SHP77 treated with DMSO at 0.1 percent for 48 hours (cell line): ENCODE results near the gene KDM2B.
"Not testable (repeated sequence)": the region's sequence is repeated elsewhere in the genome, so short reads cannot be mapped to it uniquely, and the experiment has no call there.

Source experiments
- DNase-seq: peaks from one replicate; lab custom pipeline; 2025; lab: John Stamatoyannopoulos, UW

The KDM2B gene

DNA sequence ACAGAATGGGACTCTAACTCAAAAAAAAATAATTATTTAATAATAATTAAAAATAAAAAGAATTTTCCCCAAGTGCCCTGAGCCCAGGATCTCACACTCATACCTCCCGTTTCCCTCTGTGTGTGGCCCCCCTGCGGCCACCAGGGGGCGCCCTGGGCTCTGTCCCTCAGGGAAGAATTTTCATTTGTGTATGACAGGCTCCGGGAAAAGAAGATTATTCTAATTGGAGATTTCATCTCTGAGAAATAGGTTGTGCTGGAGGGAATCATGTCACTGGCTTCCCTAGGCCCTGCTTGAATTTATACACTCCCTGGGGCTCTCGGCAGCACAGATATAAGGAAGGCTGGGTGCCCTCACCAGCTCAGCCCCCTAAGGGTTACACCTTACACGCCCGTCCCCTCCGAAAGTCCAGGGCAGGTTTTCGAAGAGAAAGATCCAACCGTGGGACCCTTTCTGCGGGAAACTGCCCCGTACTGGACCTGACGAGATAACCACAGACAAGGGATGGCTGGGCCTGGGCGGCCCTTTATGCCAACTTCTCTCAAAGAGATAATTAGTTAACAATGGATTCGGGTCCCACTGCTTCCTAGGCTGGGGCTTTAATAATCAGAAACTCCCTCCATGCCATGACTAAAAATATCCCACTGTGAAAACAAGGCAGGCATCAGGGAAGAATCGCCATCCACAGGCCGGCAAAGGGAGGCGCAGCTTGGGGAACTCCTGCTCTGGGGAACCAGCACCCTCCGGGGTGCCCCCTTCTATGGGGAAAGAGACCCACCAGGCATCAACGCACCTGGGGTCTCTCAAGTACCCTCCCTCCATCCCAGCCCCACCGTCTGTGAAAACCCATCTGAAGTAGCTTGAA, 80.7 kb downstream of the KDM2B start:
- peak; percentile 53 for DNase-seq

DNA sequence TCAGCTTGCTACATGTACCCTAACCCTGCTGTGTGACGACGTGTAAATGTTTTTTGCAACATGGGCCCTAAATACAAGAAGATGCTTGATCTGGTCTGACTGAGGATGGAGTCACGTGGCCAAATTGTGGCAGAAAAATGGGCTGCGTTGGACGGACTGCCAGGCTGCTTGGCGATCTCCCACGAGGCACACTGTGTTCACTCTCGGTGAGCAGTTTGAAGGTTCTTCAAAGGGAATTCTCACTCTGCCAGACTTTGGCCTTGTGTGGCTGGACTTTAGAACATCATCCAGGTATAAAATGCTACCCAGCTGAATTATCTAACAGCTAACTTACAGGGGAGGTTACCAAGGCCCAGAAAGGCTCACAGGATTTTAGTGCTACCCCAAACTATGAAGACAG, 85.1 kb downstream of the KDM2B start:
- no peak for DNase-seq

DNA sequence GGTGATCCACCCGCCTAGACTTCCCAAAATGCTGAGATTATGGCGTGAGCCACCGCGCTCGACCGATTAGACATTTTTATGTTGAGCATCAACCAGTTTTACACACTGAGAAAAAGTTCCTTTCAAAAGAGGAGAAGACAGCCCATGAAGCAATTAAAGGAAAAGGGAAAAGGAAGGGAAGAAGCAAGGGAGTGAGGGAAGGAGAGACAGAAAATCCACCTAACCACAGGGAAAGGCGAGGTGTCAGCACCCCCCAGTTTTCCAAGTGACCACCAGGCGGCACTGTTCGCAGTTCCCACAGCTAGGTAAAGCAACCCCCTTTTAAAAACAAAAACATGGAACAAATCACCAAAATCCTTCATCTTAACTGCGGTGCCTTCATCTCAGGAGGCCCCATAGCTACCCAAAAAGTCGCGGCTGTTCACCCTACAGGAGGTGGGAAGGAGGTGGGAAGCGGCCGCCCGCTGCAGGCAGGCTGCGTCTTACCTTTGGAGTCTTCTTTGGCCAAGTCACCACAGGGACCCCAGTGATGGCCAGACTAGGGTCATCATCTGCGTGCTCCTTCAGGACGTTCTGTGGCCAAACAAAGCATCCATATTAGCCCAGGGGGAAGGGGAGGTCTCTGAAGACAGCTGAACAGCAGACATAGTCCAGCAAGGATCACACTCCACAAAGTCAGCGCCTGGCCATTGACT, 86.6 kb downstream of the KDM2B start:
- DNase-seq, result no peak

DNA sequence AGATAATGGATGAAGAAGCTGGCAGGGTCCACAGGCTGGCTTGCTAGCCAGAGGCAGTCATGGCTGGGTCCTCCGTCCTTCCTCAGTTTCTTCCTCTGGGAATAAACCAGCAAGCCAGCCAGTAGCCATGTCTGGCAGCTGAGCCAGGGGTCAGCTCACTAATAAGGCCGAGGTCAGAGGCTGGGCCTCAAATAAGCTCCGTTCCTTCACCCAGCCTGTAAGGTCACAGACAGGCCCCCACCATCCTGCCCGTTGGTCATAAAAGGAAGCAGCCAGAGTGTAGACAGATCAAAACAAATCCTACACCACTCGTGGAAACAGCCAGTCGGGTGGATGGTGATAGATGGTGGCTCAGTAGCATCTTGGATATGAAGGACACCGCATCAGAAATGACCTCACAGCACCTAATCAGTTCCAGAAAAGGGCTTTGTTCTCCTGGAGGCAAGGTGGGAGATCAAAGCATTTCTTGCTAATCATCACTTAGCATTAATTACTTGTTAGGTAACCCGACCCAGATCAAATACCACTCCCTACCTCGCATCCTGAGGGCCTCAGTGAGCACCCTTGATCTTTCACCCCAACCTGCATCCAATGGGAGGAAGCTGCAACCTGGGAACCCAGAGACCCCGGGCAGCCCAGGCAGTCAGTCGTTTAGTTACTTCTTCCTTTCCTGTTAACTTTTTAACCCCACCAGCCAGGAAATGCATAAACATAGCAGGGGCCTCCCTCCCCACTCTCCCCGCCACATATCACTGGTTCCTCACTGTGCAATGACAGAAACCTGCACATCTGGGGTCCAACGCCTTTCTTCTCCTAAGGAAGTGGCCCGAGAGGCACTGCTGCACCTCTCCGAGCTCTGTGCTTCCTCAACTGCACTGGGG, 90.2 kb downstream of the KDM2B start:
- no peak for DNase-seq

DNA sequence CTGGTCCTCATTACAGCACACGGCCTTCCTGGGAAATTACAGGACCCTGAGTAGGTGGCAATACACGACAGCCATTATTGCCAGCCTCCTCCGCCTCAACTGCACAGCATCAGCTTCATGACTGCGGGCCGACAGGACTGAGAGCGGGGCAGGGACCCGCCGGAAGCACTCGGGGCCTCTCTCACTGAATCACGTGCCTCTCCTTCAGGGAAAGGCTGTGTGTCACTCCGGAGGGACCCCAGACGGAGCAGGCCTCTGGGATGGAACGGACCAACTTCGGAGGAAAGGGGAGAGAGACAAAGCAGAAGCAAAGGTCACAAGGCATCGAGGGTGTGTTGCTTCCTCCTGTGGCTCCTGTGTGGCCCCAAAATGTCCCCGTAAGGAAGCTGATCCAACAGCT, 90.9 kb downstream of the KDM2B start:
- DNase-seq, result no peak

DNA sequence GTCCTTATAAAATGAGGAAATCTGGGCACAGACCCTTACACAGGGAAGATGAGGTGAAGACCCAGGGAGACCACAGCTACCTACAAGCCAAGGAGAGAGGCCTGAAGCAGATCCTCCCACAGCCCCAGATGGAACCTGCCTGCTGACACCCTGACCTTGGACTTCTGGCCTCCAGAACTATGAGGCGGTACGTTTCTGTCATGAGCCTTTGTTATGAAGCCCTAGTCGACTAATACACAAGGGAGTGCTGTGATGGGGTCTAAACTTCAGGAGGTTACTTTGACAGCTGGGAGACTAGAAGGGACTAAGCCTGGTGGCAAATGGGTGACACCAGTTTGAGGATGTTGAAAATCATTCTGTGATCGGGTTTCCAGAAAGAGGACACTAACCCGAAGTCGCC, 95.9 kb downstream of the KDM2B start:
- no peak for DNase-seq

DNA sequence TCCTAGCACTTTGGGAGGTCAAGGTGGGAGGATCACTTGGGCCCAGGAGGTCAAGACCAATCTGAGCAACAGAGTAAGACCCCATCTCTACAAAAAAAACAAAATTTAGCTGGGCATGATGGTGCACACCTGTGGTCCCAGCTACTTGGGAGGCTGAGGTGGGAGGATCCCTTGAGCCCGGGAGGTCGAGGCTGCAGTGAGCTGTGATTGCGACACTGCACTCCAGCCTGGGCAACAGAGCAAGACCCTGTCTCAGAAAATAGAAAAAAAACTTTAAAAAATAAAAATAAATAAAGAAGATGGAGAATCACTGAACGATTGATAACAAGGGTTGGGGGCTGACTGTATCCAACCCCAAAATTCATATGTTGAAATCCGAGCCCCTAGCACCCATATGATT, 96.3 kb downstream of the KDM2B start:
- DNase-seq, result not testable (repeated sequence)

DNA sequence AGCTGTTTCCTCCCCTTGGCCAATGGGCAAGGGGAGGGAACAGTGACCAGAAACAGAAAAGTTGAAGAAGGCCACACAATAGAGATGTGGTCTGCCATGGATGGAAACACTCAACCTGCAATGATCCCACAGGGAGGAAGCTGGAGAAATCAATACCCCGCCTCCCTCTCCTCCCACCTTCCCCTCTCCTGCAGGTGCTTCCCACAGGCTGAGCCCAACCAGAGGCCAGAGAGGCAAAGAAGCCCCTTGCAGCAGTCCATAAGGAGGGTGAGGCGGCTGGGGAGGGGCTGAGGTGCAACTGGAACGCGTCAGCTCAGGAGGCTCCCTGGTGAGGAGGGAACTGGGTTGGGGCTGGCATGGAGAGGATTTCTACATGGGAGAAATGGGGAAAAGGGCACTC, 96.9 kb downstream of the KDM2B start:
- DNase-seq, result no peak

DNA sequence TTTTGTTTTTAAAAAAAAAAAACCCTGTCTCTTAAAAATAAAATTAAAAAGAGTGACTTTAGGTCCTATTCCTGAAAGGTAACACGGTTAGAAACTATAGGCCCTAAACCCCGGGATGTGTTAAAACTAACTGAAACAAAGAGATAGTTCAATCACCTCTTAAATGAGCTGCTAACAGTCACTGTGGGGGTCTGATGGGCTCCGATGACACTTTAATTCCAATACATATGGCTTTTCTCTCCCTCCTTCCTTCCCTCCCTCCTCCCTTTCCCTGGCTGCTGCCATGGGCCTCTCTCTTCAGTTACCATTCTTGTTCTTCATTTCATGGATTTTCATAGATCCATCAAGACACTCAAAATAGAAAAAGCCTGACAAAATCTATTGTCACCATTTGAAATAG, 104.3 kb downstream of the KDM2B start:
- DNase-seq, result no peak

DNA sequence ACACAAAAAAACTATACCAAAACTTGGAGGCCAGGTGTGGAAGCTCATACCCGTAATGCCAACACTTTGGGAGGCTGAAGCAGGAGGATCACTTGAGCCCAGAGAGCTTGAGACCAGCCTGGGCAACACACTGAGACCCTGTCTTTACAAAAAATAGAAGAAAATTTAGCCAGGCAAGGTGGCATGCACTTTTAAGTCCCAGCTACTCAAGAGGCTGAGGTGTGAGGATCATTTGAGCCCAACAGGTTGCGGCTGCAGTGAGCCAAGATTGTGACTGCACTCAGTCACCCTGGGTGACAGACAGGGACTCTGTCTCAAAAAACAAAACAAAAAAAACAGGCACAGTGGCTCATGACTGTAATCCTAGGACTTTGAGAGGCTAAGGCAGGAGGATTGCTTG, 105.5 kb downstream of the KDM2B start:
- DNase-seq, result no peak

DNA sequence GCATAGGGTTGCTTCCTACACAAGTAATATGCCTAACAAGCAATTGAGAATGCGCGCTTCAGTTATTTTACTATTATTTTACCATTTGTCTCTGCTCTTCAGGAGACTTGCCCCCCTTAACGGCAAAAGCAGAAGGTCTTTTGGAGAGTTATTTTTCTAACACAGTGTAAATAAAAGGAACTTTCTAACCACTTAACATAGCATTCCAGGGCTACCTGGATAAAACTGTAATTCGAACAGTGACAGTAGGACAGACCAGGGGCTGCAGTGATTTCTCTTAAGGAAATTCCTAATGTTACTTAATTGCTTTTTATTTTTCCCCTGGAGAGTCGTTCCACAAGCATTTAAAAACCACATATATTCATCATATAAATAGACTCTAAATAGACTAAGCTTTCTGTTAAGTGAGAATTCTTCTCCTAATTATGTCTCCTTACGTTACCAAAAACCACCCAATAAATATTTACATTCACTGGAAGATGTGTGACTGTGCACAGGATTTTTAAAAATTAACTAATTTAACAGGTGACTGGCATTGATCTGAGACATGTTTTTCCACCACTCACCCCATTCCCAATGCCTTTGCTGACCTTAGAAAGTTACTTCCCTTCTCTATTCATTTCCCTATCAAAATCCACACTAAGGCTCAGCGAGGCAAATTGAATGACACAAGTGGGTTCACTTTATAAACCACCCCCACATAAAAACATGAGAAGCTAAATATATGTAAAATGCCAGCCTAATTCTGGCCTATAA, 108.5 kb downstream of the KDM2B start:
- no peak for DNase-seq

DNA sequence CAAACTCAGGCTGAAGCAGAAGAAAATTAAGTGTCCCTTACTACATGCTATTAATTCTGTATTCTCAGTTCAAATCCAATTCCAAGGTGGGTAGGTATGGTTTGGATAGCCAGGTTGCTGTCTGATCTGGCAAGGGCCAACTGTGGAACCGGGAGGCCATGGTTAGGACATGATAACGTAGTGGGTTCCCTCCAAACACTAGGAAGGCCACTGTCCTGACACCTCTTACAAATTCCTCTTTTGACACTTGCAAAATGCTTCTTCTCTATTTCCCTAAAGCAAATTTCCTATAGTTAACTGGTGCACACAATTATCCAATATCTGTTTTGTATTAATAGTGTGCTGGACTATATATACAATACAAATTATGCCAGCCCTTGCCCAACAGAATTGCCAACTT, 110.1 kb downstream of the KDM2B start:
- DNase-seq, result no peak

DNA sequence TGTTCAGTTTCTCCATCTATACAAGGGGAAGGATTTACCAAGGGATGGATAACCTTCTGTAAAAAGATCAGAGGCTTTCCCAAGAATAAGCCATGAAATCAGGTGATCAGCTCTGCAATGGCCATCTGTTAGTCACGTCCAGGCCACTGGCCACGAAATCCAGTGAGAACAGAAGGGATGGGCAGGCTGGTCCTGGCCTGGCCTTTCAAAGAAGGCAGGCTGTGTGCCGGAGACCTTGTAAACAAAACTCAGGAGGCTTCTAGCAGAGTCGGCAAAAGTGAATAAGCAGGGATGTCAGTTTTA, 112.4 kb downstream of the KDM2B start:
- no peak for DNase-seq

DNA sequence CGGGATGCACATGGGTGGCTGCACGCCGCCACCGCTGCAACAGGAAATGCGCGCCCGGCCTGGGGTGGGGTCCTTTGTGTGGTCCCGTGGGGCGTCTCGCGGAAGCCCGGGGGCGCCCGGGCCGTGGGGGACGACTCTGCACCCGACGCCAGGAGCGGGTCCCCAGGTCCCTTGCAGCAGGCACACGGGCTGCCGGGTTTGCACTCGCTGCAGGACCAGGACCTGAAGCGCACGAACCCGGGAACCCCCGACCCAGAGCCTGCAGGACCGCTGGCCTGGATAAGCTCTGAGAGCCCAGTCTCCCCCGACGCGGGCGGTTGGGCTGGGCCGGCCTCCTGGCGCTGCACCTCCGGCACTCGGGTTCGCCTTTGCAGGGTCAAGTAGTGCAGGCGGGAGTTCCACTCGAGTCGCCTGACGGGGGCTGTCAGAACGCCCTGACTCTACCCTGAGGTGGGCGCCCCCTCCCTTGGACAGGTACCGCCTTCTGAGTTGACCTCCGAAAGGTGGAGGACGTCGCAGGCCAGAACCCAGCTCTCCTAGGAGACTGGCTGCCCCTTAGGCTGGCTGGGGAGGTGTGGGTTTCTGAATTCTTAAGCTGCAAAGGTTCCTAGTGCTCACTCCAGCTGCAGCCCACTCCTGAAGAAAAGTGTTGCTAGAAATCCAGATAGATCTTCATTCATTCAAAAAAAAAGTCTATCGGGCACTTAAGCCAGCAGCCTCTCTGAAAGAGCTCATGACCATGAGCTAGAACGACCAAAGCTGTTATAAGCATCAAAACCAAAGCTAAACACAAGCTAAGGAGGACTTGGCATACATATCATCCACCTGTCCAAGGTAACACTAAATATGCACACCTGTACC, 113.0 kb downstream of the KDM2B start:
- no peak for DNase-seq

DNA sequence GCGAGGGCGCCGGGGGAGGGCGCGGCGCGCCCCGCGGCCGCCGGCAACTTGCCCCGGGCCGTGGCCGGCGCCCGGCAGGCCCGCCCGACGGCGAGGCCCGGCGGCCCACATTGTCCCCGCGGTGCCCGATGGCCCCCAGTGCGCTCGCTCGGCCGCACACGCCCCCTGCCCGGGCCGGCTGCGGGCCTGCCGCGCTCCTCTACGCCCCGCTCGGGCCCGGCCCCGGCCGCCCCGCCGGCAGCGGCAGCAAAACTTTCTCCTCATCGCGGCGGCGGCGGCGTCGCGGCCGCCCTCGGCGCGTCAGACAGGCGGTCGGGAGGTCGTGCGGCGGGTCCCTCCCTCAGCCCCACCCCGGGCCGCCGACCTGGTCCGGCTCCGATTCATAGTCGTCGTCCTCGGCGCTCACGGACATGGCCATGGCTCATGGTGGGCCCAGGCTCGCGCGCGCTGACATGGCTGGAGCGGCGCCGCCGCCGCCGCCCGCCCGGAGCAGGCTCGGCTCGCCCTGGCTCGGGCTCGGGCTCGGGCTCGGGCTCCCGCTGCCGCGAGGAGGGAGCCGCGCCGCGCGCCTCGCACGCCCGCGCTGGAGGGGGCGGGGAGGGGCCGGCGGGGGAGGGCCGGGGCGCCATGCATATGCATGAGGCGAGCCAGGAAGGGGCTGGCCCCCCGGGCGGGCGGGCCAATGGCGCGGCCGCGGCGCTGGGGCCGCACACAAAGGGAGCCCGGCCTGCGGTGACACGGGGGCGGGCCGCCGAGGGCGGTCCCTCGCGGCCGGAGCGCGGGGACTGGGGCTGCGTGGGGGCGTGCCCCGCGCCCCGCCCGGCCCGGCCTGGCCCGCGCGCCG, 113.8 kb downstream of the KDM2B start:
- peak; percentile 61 for DNase-seq

DNA sequence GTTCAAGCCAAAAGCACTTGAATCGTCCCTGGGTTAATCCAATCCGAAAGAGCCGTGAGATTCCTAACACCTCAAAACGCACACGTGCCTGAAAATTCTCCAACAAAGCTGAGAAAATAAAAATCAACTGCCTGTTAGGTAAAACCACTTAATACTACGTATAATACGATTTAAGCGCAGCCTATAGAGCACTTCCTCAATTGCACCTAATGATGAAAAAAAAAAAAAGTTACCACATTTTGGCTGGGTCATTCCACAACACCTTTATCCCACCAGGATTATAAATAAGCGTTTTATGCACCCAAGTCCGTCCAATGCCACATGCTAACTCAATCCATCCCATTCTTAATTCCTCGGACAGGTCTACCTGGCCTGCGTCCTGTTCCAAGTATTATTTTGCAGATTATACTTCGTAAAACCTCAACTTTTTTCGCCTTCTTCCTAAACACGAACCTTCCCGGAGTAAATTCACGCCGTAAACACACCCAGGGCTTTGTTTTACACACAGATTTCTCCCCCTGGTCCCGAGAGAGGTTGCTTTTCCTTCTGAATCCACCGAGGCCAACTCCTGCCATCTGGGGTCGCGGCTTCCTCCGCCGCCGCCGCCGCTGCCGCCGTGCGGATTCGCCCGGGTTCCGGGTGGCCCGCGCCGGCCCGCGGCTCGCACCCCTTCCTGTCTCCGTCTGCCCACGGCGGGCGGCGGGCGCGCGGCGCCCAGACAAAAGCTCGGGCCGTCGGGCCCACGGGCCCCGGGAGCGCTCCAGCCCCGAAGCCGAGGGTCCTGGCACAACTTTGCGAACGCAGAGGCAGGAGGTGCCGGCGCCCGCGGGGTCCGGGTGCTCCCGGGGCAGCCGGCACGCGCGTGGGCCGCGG, 114.7 kb downstream of the KDM2B start:
- no peak for DNase-seq

DNA sequence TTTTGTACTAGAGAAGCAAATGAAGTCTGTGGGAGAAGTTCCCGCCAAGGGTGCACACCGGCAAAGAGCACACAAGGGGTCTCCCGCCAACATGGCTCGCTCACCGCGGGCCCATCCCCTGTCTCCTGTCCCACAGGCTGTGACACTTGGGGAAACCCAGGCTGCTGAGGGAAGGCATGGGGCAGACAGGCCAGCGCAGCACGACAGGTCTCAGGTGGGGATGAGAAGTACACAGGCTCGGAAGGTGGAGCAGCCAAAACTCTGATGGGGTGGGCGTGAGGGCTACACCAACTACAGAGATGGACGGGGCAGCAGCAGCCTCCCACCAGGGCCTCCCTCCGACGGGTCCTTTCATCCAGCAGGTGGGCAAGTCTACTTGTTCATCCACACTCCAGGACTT, 116.5 kb downstream of the KDM2B start:
- no peak for DNase-seq

DNA sequence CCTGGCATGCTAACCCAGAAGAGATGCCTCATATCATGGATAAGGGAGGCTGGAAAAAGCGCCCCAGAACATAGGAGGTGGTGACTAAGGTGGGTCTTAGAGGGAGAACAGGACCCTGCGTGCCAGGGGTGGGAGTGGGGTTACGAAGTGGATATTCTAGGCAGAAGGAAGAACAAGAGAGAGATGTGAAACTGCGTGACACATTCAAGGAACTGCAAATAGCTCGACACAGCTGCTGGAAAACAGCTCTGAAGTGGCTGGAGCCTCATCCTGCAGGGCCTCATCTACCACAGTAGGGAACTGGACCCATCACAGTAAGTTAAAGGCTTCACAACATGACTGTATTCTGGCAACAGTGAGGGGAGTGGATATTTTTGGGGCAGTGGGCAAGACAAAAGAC, 119.8 kb downstream of the KDM2B start:
- DNase-seq, result no peak

DNA sequence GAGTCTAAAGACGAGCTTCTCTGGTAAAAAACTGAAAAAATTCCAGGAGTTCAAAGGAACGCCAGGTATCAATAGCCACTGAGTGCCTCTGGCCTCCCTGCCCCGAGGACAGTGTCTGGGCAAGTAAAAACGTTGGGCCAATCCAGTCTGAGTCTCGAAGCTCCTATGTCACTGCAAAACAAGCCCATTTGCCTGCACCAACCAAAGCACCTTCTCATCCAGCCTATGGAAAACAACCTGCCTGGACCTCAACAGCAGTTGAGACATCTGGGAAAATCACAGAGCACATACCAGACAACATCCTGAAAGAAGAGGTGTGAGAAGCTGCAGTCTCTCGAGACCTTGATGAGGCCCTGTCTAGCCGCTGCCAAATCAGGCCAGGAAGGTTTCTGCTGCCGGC, 124.3 kb downstream of the KDM2B start:
- no peak for DNase-seq
